Breast epithelium (tissue), 3 donors: ENCODE data around the gene ELMOD3.

Experiments used
- CTCF ChIP-seq, 3 donors: fragments of 450-650 bp; IDR thresholded peaks; one replicate each; pipeline ENCODE4 v1.5.1; 2016 to 2017; ENCODE audit warnings: antibody characterized with exemption in 3 of 3, mild to moderate bottlenecking in 3 of 3, moderate library complexity in 3 of 3
- POLR2AphosphoS5 ChIP-seq, 3 donors: sonication (generic); formaldehyde crosslinking; IDR thresholded peaks; one replicate each; pipeline ENCODE4 v1.6.1; 2017; ENCODE audit warnings: antibody characterized with exemption in 3 of 3

GRCh38 chr2:85354286-85355072 lies at the start of gene ELMOD3, which contains the start of gene RETSAT:
- TF ChIP-seq POLR2AphosphoS5 (IDR thresholded peaks at IDR 0.05) (peak; percentile 89 to 95 (median 93)), CTCF (IDR thresholded peaks at IDR 0.05) (peak in 1 of 3 donors; percentile 18)
